Heart left ventricle (tissue), 13 donors: ENCODE data around the gene FOXP1.

Experiments used
- POLR2A ChIP-seq, 2 donors: fragments of 450-650 bp; IDR thresholded peaks; one replicate each; pipeline ENCODE4 v1.6.1; 2017; ENCODE audit warnings: antibody characterized with exemption in 2 of 2, mild to moderate bottlenecking in 2 of 2, moderate library complexity in 2 of 2
- TF ChIP-seq, protein P1 (sequence below), 12 donors: fragments of 200-600 bp; sonication (generic) in 4 of 12; IDR thresholded peaks; one replicate each; pipeline versions ENCODE4 v1.5.0 to v1.8.0; 2018 to 2022; ENCODE audit warnings: antibody characterized with exemption in 12 of 12, mild to moderate bottlenecking in 5 of 12
- donor health status: ischemic (EF 13 %, LVEDD 7.1; RV severe dilation, severe dysfunction).
- donor health status: DM: no; HTN: yes; CAD: no.
- donor health status: DM: no; HTN: no; CAD: no.
- donor health status: ischemic (EF 25% LVEDD 6.9; RV normal size, moderate dysfunction).
- donor health status: ischemic (EF 25% LVEDD 5.7; RV mildly dilated, moderate dysfunction).
- donor health status: ischemic (EF 35%, LVEDD 5.7; RV mildly dilated, moderate dysfunction).
- donor health status: nonischemic (EF 11% LVEDD 7.7; RV severe dilation, severe dysfunction).
- donor health status: DM: yes; HTN: yes; CAD: no.
- donor health status: PGD.
- donor health status: ischemic (EF 29% LVEDD 5.4; RV normal size, mild dysfunction).
- donor health status: nonischemic (EF 23%, LVEDD 6.1; RV moderate dilation, normal function).

GRCh38 chr3:71325715-71326114 lies 257.8 kb downstream of the FOXP1 start:
- TF ChIP-seq, protein P1, sequence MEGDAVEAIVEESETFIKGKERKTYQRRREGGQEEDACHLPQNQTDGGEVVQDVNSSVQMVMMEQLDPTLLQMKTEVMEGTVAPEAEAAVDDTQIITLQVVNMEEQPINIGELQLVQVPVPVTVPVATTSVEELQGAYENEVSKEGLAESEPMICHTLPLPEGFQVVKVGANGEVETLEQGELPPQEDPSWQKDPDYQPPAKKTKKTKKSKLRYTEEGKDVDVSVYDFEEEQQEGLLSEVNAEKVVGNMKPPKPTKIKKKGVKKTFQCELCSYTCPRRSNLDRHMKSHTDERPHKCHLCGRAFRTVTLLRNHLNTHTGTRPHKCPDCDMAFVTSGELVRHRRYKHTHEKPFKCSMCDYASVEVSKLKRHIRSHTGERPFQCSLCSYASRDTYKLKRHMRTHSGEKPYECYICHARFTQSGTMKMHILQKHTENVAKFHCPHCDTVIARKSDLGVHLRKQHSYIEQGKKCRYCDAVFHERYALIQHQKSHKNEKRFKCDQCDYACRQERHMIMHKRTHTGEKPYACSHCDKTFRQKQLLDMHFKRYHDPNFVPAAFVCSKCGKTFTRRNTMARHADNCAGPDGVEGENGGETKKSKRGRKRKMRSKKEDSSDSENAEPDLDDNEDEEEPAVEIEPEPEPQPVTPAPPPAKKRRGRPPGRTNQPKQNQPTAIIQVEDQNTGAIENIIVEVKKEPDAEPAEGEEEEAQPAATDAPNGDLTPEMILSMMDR (IDR thresholded peaks at IDR 0.05) = no peak
- TF ChIP-seq POLR2A (IDR thresholded peaks at IDR 0.05) = no peak
